Muscle of leg (tissue), 11 donors: ENCODE results near the gene HIP1R. TPM values are rescaled to one million over a fixed set of nuclear protein-coding genes. Genes with fewer than 3 reads are reported as not detected.

Experiments
- DNase-seq: peaks from one replicate; pipeline ENCODE4 v3.0.0; 2013
- H3K27ac ChIP-seq: one replicate; pipeline ENCODE4 v1.5.1; 2013; ENCODE audit warnings: mild to moderate bottlenecking, low read length, control low read depth
- H3K27me3 ChIP-seq: one replicate; pipeline ENCODE4 v1.6.1; 2013; ENCODE audit warnings: low read length; ENCODE audit not compliant: control insufficient read depth, insufficient read depth
- H3K36me3 ChIP-seq: one replicate; pipeline ENCODE4 v1.6.1; 2013; ENCODE audit warnings: low read length; ENCODE audit not compliant: control insufficient read depth, insufficient read depth
- H3K4me1 ChIP-seq: one replicate; pipeline ENCODE4 v1.6.1; 2013; ENCODE audit warnings: low read length; ENCODE audit not compliant: control insufficient read depth, insufficient read depth
- H3K4me3 ChIP-seq: one replicate; pipeline ENCODE4 v1.5.1; 2013; ENCODE audit warnings: low read length, control low read depth
- H3K9me3 ChIP-seq: replicated peaks from 2 replicates; pipeline ENCODE4 v1.6.1; 2013; ENCODE audit warnings: low read depth, low read length; ENCODE audit not compliant: control insufficient read depth
- WGBS: methylation state at CpG from one replicate; pipeline ENCODE4 v1.1.5; 2013; ENCODE audit warnings: missing lambda C conversion rate; ENCODE audit not compliant: insufficient coverage; 5-methylcytosine and 5-hydroxymethylcytosine counted together
- polyA plus RNA-seq, 8 donors: library from polyadenylated mRNA; unstranded; fragments of 120-200 nt; gene quantifications; one replicate each; pipeline versions ENCODE4 v1.2.1 to v1.2.3, GENCODE V29; 2013; ENCODE audit warnings: inconsistent platforms in 1 of 8, low replicate concordance in 1 of 8; ENCODE audit not compliant: insufficient read length in 8 of 8, insufficient read depth in 1 of 8
- total RNA-seq: library from RNA; stranded (reverse); fragments of 120-200 nt; gene quantifications from one replicate; pipeline ENCODE4 v1.2.4, GENCODE V29; 2013

Gene HIP1R
- total and polyA plus RNA-seq, 9 donors = 6.6 to 10.3 (median 7.8) TPM

- Histone ChIP-seq H3K27me3 (peaks cover 2% of the 10 kb centered on the region), H3K4me3 (no peak overlapping the region), H3K27ac (no peak overlapping the region), H3K4me1 (no peaks in the 10 kb centered on the region), H3K9me3 (no peaks in the 10 kb centered on the region), H3K36me3 (no peaks in the 10 kb centered on the region)
- DNase-seq = no peak
- WGBS = 29% methylated on average over 1 of the region's 5 CpGs
These were observed 8.0 kb upstream of the HIP1R start for GRCh38 chr12:122827258-122827657.

- Histone ChIP-seq H3K36me3 (no peaks in the 10 kb centered on the region), H3K27ac (no peak overlapping the region), H3K4me3 (no peak overlapping the region), H3K27me3 (peaks cover 4% of the 10 kb centered on the region), H3K4me1 (peaks cover 8% of the 10 kb centered on the region), H3K9me3 (no peaks in the 10 kb centered on the region)
- DNase-seq = no peak
- WGBS = 58% methylated on average over 6 of the region's 7 CpGs
These were observed 4.6 kb upstream of the HIP1R start for GRCh38 chr12:122830517-122831214.

GRCh38 chr12:122834104-122834920, 945 bp upstream of the HIP1R start:
- peaks cover 17% of the 10 kb centered on the region for H3K4me1 ChIP-seq
- peak overlapping the region; percentile 54 for H3K27ac ChIP-seq
- peaks cover 25% of the 10 kb centered on the region for H3K27me3 ChIP-seq
- peak overlapping the region; percentile 35 for H3K4me3 ChIP-seq
- WGBS = 24% methylated on average over 12 of the region's 21 CpGs
- no peaks in the 10 kb centered on the region for H3K36me3 ChIP-seq
- peak; percentile 68 for DNase-seq
- H3K9me3 ChIP-seq = no peaks in the 10 kb centered on the region

- DNase-seq = peak; percentile 37
- no peaks in the 10 kb centered on the region for H3K36me3 ChIP-seq
- peaks cover 25% of the 10 kb centered on the region for H3K27me3 ChIP-seq
- no peaks in the 10 kb centered on the region for H3K9me3 ChIP-seq
- H3K4me3 ChIP-seq = peak overlapping the region; percentile 42
- WGBS = 0% methylated on average over 43 of the region's 43 CpGs
- H3K4me1 ChIP-seq = peaks cover 17% of the 10 kb centered on the region
- H3K27ac ChIP-seq = no peak overlapping the region
These were observed 431 bp downstream of the HIP1R start for GRCh38 chr12:122835750-122836026.

GRCh38 chr12:122836027-122836921, 1.0 kb downstream of the HIP1R start:
- DNase-seq = peak; percentile 28
- Histone ChIP-seq H3K9me3 (no peaks in the 10 kb centered on the region), H3K27ac (peak overlapping the region; percentile 35), H3K4me1 (peaks cover 17% of the 10 kb centered on the region), H3K27me3 (peaks cover 25% of the 10 kb centered on the region), H3K36me3 (no peaks in the 10 kb centered on the region), H3K4me3 (peak overlapping the region; percentile 42)
- 0% methylated on average over 22 of the region's 42 CpGs for WGBS

GRCh38 chr12:122837306-122838265, 2.3 kb downstream of the HIP1R start:
- H3K27ac ChIP-seq = no peak overlapping the region
- H3K4me1 ChIP-seq = peaks cover 23% of the 10 kb centered on the region
- peaks cover 25% of the 10 kb centered on the region for H3K27me3 ChIP-seq
- H3K4me3 ChIP-seq = no peak overlapping the region
- DNase-seq = no peak
- H3K36me3 ChIP-seq = no peaks in the 10 kb centered on the region
- H3K9me3 ChIP-seq = no peaks in the 10 kb centered on the region
- 82% methylated on average over 13 of the region's 22 CpGs for WGBS

DNA sequence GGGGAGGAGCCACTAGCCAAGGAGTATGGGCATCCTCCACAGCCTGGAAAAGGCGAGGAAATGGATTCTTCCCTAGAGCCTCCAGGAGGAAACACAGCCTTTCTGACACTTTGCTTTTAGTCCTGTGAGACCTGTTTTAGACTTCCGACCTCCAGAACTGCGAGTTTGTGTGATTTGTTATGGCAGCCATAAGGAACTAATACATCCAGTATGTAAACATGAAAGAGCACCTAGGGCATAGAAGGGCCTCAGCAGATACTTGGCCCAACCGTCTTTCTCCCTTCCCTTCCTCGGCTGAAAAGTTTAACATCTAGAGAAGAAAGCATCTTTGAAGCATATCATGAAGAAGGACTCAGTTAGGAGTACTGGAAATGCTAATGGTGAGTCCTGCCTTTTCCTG, 3.6 kb downstream of the HIP1R start:
- peaks cover 23% of the 10 kb centered on the region for H3K27me3 ChIP-seq
- H3K27ac ChIP-seq = no peak overlapping the region
- no peaks in the 10 kb centered on the region for H3K9me3 ChIP-seq
- H3K4me3 ChIP-seq = no peak overlapping the region
- no peak for DNase-seq
- 70% methylated on average over 2 of the region's 5 CpGs for WGBS
- H3K4me1 ChIP-seq = peaks cover 23% of the 10 kb centered on the region
- no peaks in the 10 kb centered on the region for H3K36me3 ChIP-seq

DNA sequence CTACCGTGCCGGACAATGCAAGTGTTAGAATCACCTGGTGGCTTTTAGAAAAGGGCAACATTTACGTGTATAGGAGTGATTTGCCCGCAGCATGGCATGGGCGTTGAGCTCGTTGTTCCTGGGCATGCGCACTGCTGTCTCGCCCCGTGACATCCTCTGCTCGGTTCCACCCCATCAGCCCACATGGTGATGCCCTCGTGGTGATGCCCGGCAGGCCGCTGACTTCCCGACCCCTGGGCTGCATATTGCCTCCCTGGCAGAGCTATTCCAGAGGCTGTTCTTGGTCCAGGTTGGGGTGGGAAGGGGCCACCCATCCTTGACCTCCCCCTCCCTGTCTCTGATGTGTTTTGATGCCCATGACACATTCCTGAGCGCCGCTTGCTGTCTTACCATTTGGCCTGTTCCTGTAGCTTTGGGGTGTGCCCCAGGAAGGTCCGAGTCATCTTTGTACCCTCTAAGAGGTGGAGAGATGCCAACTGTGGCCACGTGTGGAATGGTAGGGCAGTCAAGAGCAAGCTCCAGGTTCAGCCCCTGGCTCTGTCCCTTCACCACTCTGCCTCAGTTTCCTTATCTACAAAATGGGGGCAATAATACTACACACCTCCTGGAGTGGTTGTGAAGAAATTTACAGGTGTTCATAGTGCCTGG, 4.8 kb downstream of the HIP1R start:
- 98% methylated on average over 10 of the region's 18 CpGs for WGBS
- Histone ChIP-seq H3K4me3 (no peak overlapping the region), H3K27ac (no peak overlapping the region), H3K36me3 (no peaks in the 10 kb centered on the region), H3K9me3 (no peaks in the 10 kb centered on the region), H3K4me1 (peaks cover 21% of the 10 kb centered on the region), H3K27me3 (peaks cover 23% of the 10 kb centered on the region)
- no peak for DNase-seq
